Raji (cell line): ENCODE data around the gene KRT36.

Source experiments
- POLR2A ChIP-seq: IDR thresholded peaks from 2 replicates; pipeline ENCODE4 v1.6.1; 2011; ENCODE audit warnings: low read depth, low read length, control low read depth; ENCODE audit not compliant: insufficient read depth

Gene KRT36

DNA sequence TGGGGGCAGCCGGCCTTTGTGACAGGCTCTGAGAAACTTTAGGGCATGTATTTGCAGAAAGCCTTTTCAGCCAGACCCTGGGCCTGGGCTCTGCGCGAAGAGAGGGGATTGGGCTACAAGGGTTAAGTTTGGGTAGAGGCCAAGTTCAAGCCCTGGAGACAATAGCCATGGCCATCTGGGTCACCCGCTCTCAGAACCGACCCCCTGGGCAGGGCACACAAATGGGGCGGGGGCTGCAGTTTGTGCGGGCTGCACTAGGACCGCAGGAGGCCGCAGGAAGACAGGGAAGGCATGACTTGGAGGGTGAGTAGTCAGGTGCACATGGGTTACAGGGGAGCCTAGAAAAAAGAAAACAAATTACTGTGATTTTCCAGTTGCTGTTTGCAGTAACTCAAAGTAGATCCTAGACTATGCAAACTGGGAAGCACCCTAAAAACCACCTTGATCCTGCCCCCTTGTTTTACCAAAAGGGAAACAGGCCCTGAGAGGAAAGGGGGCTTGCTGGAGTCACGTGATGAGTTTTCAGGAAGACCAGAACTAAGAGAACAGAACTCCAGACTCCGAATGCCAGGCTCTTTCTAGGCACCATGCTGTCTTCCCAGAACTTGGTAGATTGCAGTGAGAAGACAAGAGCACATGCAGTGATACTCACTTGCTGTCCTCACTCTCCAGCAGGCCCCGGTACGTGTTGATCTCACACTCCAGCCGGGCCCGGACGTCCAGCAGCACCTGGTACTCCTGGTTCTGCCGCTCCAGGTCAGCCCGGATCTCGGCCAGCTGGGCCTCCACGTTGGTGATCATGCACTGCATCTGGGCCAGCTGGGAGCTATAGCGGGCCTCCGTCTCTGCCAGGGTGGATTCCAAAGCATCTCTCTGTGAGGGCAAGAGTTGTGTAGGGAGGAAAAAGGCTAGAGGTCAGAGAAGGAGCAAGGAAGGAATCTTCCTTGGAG, 12.6 kb downstream of the KRT36 start:
- no peak for TF ChIP-seq POLR2A

DNA sequence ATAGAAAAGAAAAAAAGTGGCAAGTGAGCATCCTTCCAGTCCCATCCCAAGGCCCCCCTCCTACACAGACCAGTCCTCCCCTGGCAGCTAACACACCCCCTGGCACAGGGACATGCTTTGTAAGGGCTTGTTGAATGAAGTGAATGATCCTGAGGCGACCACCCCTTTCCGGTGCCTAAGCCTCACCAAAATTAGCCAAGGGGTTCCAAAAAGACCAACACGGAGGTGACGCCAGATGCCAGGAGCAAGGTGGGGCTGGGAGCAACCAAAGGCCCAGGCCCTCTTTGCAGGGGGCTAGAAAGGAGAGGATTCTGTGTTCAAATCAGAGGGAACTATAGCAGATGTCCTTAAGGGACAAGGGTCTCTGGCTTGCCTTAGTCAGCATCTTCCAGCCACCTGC, 14.3 kb downstream of the KRT36 start:
- no peak for TF ChIP-seq POLR2A

- no peak for TF ChIP-seq POLR2A
Measured at GRCh38 chr17:41474863-41475262, 14.8 kb downstream of the KRT36 start.

- TF ChIP-seq POLR2A: no peak
Measured at GRCh38 chr17:41468346-41468745, 21.4 kb downstream of the KRT36 start.

DNA sequence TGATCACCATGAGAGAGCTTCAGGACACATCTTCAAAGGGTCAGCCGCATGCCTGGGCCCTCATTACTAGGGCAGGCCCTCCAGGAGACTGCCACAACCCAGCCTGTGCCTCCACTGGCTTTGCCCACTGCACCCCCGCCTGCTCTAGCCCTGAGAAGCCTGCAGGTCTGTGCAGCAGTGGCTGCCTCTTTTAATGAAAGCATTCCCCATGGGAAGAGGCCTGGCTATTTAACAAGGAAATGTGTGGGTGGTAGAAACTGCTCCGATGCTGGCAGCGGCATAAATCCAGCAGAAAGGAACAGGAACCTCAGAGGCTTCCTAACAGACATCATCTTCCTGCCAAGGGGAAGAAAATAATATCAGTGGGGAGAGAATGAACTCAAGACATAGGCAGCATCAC, 22.1 kb downstream of the KRT36 start:
- TF ChIP-seq POLR2A: no peak

GRCh38 chr17:41466988-41467387, 22.7 kb downstream of the KRT36 start, which contains the start of gene KRT32:
KRT32 (minus strand) TSS chr17:41467386; CDS start chr17:41467325, 61 bp downstream.
- no peak for TF ChIP-seq POLR2A

- TF ChIP-seq POLR2A: no peak
Measured at GRCh38 chr17:41464682-41465081, 25.0 kb downstream of the KRT36 start.

DNA sequence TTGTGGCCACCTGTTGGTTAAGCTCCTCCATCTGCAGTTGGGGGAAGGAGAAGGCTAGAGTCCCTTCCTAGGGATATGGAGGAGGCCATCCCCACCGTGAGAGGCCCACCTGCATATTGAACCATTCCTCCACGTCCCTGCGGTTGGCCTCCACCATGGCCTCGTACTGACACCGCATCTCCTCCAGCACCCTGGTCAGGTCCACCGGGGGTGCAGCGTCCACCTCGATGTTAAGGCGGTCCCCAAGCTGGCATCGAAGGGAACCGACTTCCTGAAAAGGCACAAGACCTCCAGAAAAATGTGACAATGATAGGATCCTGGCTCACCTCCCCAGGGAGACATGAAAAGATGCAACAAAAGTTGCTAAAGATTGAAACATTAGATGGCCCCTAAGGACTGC, 25.5 kb downstream of the KRT36 start:
- no peak for TF ChIP-seq POLR2A

GRCh38 chr17:41463746-41464145, 26.0 kb downstream of the KRT36 start:
- TF ChIP-seq POLR2A: no peak

DNA sequence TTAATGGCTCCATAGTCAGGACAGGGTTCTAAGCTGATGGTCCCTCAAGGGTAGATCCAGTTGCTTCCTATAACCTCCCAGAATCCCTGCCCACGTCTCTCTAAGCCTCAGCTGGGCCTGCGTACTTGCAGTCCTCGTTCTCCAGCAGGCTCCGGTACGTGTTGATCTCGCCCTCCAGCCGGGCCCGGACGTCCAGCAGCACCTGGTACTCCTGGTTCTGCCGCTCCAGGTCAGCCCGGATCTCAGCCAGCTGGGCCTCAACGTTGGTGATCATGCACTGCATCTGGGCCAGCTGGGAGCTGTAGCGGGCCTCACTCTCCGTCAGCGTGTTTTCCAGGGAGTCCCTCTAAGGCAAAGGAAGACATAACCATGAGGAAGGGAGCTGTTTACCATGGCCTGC, 27.0 kb downstream of the KRT36 start:
- no peak for TF ChIP-seq POLR2A

DNA sequence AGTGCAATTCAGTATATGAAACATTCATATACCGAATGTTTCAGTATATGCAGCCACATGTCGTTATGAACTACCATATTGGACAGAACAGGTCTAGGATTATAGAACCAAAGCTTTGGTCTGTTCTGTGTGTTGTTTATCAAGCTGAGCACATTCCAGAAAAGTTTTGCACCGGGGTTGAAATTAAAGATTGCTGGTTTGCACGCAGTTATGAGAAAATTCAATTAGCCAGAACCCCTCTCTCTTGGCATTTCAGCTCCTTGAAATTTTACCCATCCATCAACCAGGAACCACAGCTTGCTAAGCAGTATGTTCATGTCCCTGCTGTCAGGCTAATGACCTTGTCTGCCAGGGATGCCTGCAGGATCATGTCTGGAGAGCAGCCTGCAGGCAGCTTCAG, 32.0 kb downstream of the KRT36 start:
- no peak for TF ChIP-seq POLR2A

DNA sequence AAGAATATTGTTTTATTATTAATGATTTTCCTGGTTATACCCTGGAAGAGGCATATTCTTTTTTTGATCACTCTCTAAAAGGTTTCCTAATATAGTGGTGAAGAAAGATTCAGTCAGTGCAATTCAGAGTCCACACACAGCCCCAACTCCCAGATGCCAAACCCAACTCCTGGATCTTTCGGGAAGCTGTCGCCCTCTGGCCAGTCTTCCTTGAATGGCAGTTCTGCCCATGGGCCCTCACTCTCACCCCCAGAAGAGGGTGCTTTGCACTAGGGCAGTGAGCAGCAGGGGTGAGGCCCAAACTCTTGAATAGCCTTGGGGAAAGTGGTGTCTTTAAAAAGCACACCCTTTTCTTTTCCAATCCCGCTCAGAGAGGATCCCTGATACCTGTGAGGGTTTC, 33.5 kb downstream of the KRT36 start:
- no peak for TF ChIP-seq POLR2A

GRCh38 chr17:41455236-41455635, 34.5 kb downstream of the KRT36 start:
- no peak for TF ChIP-seq POLR2A

DNA sequence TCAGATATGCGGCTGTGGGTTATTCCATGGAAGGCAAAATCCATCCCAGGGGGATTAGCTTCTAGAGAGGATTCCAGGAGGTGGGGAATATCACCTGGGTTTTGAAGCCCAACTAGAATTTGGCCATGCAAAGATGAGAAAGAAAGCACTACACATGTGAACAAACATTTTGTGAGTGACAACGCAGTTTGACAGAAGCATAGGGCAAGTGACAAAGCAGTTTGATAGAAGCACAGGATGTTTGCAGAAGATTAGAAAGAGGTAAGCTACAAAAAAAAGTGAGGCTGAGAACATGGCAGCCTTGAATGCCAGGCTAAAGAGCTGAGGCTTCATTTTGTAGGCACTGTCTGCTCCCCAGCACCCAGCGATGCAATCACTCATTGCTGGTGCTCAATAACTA, 36.6 kb downstream of the KRT36 start:
- TF ChIP-seq POLR2A: no peak

DNA sequence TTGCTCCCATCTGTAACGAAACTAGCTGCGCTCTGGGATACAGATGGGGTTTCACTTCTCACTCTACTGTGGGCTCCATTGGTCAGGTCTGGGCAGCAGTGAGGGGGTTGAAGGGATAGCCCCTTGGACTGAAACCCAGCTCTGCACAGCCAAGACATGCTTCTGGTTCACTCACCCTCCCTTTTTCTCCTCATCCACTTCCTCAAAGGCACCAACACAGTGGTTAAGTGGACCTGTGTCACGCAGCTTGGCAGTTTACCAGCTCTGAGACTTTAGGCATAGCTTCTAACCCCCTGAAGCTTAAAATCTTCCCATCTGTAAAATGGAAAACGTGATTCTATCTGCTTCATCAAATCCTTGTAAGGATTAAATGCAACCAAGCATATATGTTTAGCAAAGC, 37.4 kb downstream of the KRT36 start:
- TF ChIP-seq POLR2A: no peak

GRCh38 chr17:41451154-41451728, 38.5 kb downstream of the KRT36 start:
- TF ChIP-seq POLR2A: no peak

DNA sequence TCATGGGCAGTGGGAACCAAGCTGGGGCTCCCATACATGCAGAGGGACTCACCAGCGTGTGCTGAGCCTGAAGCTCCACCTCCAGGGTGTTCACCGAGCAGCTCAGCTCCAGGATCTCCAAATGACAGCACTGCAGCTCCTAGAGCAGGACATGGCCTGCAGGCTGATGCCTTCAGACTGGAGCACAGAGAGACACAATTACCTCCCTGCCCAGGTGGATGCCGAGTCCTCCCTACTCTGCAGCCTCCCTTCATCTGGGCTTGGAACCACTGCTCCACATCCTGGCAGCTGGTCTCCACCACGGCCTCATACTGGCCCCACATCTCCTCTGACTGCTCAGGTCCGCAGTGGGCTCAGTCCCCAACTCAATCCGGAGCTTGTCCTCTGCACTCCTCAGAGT, 40.7 kb downstream of the KRT36 start:
- no peak for TF ChIP-seq POLR2A

DNA sequence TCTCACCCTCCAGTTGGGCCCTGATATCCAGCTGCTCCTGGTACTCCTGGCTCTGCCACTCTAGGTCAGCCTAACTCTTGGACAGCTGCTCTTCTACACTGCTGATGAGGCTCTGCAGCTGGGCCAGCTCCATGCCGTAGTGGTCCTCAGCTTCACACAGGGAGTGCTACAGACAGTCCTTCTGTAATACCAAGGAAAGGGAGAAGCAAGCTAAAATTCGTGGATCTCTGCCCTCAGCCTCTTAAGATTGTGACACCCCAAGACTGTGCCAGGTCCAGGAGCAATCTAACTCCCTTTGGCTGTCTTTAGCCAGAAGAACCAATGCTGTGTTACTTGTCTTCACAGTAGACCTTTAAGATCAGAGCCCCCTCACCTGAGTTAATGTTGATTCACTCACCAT, 41.2 kb downstream of the KRT36 start:
- TF ChIP-seq POLR2A: no peak
